ENCODE data around the gene HOXC6.

Gene HOXC6

DNA sequence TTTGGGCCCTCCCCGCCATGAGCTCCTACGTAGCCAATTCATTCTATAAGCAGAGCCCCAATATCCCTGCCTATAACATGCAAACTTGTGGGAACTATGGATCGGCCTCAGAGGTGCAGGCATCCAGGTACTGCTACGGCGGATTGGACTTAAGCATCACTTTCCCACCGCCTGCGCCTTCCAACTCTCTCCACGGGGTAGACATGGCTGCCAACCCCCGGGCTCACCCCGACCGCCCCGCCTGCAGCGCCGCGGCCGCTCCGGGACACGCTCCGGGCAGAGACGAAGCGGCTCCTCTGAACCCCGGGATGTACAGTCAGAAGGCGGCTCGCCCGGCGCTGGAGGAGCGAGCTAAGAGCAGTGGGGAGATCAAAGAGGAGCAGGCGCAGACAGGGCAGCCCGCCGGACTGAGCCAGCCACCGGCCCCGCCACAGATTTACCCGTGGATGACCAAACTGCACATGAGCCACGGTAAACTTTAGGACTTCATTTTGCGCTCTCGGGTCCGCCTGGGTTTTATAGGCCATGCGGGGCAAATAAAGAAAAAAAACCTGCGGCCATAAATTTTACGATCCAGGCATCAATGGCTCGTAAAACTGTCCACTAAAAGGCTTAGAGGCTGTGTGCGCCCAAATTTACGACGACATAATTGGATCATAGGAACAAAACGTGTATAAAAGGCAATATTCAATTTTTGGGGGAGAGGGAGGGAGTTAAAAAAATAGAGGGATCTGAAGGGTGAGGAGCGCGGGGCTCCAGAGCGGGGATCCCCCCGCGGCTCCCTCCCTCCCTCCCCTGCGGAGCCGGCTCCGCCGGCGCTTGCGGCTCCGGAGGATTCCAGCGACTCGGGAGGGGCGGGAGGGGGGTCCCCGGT is 5.1 kb downstream of the HOXC6 start:
- DNase-seq (ENCODE audit: low spot score): no peak
- TF ChIP-seq, protein P1, sequence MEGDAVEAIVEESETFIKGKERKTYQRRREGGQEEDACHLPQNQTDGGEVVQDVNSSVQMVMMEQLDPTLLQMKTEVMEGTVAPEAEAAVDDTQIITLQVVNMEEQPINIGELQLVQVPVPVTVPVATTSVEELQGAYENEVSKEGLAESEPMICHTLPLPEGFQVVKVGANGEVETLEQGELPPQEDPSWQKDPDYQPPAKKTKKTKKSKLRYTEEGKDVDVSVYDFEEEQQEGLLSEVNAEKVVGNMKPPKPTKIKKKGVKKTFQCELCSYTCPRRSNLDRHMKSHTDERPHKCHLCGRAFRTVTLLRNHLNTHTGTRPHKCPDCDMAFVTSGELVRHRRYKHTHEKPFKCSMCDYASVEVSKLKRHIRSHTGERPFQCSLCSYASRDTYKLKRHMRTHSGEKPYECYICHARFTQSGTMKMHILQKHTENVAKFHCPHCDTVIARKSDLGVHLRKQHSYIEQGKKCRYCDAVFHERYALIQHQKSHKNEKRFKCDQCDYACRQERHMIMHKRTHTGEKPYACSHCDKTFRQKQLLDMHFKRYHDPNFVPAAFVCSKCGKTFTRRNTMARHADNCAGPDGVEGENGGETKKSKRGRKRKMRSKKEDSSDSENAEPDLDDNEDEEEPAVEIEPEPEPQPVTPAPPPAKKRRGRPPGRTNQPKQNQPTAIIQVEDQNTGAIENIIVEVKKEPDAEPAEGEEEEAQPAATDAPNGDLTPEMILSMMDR (IDR thresholded peaks at IDR 0.05; ENCODE audit: poor library complexity, severe bottlenecking): no peak
- Histone ChIP-seq H3K27me3 (ENCODE audit: insufficient read depth, poor library complexity, severe bottlenecking) (peaks cover 82% of the 10 kb centered on the region), H3K27ac (ENCODE audit: poor library complexity, severe bottlenecking) (no peak overlapping the region), H3K4me3 (ENCODE audit: severe bottlenecking) (peak overlapping the region; percentile 34), H3K36me3 (ENCODE audit: low read depth) (no peaks in the 10 kb centered on the region), H3K4me1 (ENCODE audit: insufficient read depth, poor library complexity, severe bottlenecking) (no peaks in the 10 kb centered on the region), H3K9me3 (ENCODE audit: severe bottlenecking) (no peaks in the 10 kb centered on the region)
- ATAC-seq (ENCODE audit: low read depth): peak; percentile 63

DNA sequence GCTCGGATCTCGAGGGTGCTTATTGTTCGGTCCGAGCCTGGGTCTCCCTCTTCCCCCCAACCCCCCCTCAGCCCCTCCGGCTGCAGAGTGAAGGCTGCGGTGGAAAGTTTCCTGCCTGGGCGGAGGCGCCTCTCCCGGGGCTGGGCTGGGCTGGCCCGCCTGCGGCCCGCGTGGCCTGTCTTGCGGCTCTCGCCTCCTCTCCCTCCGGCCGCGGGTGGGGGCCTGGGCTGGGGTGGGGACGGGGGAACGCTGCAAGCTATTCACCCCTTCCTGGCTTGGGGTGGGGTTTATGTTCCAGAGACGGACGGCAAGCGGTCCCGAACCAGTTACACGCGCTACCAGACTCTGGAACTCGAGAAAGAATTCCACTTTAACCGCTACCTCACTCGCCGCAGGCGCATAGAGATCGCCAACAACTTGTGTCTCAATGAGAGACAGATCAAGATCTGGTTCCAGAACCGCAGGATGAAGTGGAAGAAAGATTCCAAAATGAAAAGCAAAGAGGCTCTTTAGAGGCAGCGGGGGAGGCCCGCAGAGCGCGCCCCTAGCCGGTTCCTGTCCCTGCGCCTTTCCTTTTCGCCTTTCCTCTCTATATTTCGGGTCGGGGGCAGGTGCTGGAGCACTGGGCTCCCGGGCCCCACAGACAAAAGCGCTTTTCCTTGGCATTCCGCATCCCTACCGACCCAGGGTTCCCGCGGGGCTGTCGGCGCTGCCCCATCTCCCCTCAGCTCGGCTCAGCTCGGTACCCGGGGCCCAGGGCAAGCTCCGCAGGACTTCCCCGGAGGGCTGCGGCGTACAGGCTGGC is 5.9 kb downstream of the HOXC6 start:
- TF ChIP-seq, protein P1 (IDR thresholded peaks at IDR 0.05; ENCODE audit: poor library complexity, severe bottlenecking): no peak
- H3K9me3 ChIP-seq (ENCODE audit: severe bottlenecking): no peaks in the 10 kb centered on the region
- peak overlapping the region; percentile 34 for H3K4me3 ChIP-seq (ENCODE audit: severe bottlenecking)
- 0 out of 3 replicates have a peak, but pooled peaks have one; percentile 13 for ATAC-seq (ENCODE audit: low read depth)
- no peak overlapping the region for H3K27ac ChIP-seq (ENCODE audit: poor library complexity, severe bottlenecking)
- DNase-seq (ENCODE audit: low spot score): no peak
- no peaks in the 10 kb centered on the region for H3K4me1 ChIP-seq (ENCODE audit: insufficient read depth, poor library complexity, severe bottlenecking)
- H3K27me3 ChIP-seq (ENCODE audit: insufficient read depth, poor library complexity, severe bottlenecking): peaks cover 83% of the 10 kb centered on the region
- H3K36me3 ChIP-seq (ENCODE audit: low read depth): no peaks in the 10 kb centered on the region

GRCh38 chr12:54034785-54035310 is 6.6 kb downstream of the HOXC6 start:
- no peaks in the 10 kb centered on the region for H3K36me3 ChIP-seq (ENCODE audit: low read depth)
- no peak overlapping the region for H3K27ac ChIP-seq (ENCODE audit: poor library complexity, severe bottlenecking)
- peaks cover 85% of the 10 kb centered on the region for H3K27me3 ChIP-seq (ENCODE audit: insufficient read depth, poor library complexity, severe bottlenecking)
- TF ChIP-seq, protein P1 (IDR thresholded peaks at IDR 0.05; ENCODE audit: poor library complexity, severe bottlenecking): no peak
- no peaks in the 10 kb centered on the region for H3K4me1 ChIP-seq (ENCODE audit: insufficient read depth, poor library complexity, severe bottlenecking)
- DNase-seq (ENCODE audit: low spot score) (no peak), ATAC-seq (ENCODE audit: low read depth) (no peak)
- no peak overlapping the region for H3K4me3 ChIP-seq (ENCODE audit: severe bottlenecking)
- H3K9me3 ChIP-seq (ENCODE audit: severe bottlenecking): no peaks in the 10 kb centered on the region

DNA sequence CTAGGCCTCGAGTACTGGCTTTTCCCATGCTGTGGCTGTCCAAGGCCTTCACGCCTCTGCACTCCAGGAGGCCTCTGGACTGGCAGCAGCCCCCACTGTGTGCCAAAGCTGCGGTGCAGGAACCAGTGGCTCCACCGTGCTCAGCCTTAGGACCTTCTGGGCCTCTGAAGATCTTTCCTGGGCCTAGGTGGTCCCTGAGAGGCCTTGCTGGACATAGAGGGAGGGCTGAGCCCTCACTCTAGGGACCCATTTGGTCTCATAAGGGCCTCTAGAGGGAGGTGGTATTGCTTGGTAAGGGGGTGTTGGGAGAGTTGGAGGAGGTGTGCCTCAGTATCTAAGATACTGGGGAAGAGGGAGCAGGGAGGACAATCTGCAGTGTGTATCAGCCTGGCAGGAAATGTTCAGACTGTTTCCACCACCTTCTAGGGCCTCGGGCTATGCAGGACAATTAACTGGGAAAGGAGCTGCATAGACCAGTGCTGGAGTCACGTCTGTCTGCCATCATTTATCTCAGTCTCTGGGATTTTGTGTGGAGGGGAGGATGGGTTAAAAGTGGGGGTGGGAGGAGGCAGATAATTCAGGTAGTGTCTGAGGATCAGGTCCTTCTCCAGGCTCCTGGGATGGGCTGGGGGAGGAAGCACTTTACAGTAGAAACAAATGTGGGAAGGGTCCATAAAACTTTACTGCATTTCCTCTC is 7.5 kb downstream of the HOXC6 start:
- no peaks in the 10 kb centered on the region for H3K9me3 ChIP-seq (ENCODE audit: severe bottlenecking)
- no peaks in the 10 kb centered on the region for H3K36me3 ChIP-seq (ENCODE audit: low read depth)
- peaks cover 85% of the 10 kb centered on the region for H3K27me3 ChIP-seq (ENCODE audit: insufficient read depth, poor library complexity, severe bottlenecking)
- TF ChIP-seq, protein P1 (IDR thresholded peaks at IDR 0.05; ENCODE audit: poor library complexity, severe bottlenecking): no peak
- no peak overlapping the region for H3K4me3 ChIP-seq (ENCODE audit: severe bottlenecking)
- ATAC-seq (ENCODE audit: low read depth): no peak
- DNase-seq (ENCODE audit: low spot score): no peak
- H3K4me1 ChIP-seq (ENCODE audit: insufficient read depth, poor library complexity, severe bottlenecking): no peaks in the 10 kb centered on the region
- no peak overlapping the region for H3K27ac ChIP-seq (ENCODE audit: poor library complexity, severe bottlenecking)
